ENCODE measurements around the gene GPR68. TPM values are rescaled to one million over a fixed set of nuclear protein-coding genes. Genes with fewer than 3 reads are reported as not detected.

Gene GPR68
- total RNA-seq, 1 donor from 2014 or later: 0.42 TPM

DNA sequence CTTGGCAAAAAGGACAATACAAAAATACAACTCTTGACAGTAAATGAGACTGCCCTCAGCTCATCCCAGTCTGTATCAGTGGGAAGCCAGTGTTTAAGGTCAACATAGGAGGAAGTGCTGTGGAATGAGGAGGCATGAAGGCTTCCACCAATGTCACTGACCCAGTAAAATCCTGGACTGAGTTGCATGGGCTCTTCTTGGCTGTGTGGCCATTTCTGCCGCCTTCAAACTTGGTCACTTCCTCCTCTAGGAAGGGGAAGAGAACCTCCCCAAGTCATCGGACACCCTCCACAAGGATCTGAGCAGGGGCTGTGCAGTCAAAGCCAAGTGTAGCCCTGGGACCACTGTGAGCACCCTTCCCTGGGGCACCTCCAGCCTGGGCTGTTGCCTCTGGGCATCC lies 11.9 kb downstream of the GPR68 start:
- TF ChIP-seq, protein P1, sequence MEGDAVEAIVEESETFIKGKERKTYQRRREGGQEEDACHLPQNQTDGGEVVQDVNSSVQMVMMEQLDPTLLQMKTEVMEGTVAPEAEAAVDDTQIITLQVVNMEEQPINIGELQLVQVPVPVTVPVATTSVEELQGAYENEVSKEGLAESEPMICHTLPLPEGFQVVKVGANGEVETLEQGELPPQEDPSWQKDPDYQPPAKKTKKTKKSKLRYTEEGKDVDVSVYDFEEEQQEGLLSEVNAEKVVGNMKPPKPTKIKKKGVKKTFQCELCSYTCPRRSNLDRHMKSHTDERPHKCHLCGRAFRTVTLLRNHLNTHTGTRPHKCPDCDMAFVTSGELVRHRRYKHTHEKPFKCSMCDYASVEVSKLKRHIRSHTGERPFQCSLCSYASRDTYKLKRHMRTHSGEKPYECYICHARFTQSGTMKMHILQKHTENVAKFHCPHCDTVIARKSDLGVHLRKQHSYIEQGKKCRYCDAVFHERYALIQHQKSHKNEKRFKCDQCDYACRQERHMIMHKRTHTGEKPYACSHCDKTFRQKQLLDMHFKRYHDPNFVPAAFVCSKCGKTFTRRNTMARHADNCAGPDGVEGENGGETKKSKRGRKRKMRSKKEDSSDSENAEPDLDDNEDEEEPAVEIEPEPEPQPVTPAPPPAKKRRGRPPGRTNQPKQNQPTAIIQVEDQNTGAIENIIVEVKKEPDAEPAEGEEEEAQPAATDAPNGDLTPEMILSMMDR (IDR thresholded peaks at IDR 0.05): no peak
- H3K27me3 Mint-ChIP-seq (ENCODE audit: low read depth): no peaks in the 10 kb centered on the region
- H3K4me3 Mint-ChIP-seq (ENCODE audit: unreplicated experiment): no peak overlapping the region
- no peak overlapping the region for H3K27ac Mint-ChIP-seq (ENCODE audit: unreplicated experiment)
- peaks cover 10% of the 10 kb centered on the region for H3K4me1 Mint-ChIP-seq (ENCODE audit: low read depth)
- H3K36me3 Mint-ChIP-seq (ENCODE audit: low read depth): no peaks in the 10 kb centered on the region
- DNase-seq (ENCODE audit: low spot score): no peak
- peaks cover 12% of the 10 kb centered on the region for H3K9me3 Mint-ChIP-seq (ENCODE audit: low read depth)

DNA sequence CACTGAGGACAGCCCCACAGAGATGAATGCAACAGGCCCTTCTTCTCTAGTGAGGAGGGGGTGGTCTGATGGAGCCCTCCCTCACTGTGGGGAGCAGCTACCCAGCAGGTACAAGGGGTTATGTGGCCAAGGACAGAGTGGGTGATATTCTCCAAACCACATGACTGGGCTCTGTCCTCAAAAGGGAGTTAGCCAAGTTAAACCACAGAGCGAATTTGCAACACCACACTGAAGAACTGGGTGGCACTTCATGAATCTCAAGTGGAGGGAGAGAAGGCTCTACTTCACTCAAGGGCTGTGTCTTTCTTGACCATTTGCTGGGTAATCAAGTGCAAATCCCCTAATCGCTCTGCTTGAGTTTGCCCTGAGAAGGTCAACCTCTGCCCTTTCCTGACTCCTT lies 12.5 kb downstream of the GPR68 start:
- peaks cover 6% of the 10 kb centered on the region for H3K4me1 Mint-ChIP-seq (ENCODE audit: low read depth)
- no peaks in the 10 kb centered on the region for H3K36me3 Mint-ChIP-seq (ENCODE audit: low read depth)
- peaks cover 12% of the 10 kb centered on the region for H3K9me3 Mint-ChIP-seq (ENCODE audit: low read depth)
- H3K27ac Mint-ChIP-seq (ENCODE audit: unreplicated experiment): no peak overlapping the region
- no peak overlapping the region for H3K4me3 Mint-ChIP-seq (ENCODE audit: unreplicated experiment)
- TF ChIP-seq, protein P1 (IDR thresholded peaks at IDR 0.05): no peak
- no peak for DNase-seq (ENCODE audit: low spot score)
- H3K27me3 Mint-ChIP-seq (ENCODE audit: low read depth): no peaks in the 10 kb centered on the region

DNA sequence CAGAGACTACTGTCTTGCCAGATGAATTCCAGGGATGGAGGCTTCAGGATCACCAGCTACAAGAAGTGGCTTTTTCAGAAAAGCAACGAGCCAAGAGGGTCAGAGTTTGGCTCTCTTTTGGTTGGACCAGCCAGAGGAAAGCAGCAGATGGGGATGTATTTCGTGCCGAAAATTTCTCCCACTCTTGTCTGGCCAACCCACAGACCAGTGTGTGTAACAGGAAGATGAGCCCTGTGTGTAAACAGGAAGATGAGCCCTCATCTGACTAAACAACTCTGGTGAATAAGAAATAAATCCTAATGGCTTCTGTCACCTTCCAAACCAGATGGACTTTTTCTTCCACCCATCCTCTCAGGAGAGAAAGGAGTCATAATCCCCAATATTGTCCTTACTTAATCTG lies 13.1 kb downstream of the GPR68 start:
- H3K27me3 Mint-ChIP-seq (ENCODE audit: low read depth): no peaks in the 10 kb centered on the region
- H3K4me3 Mint-ChIP-seq (ENCODE audit: unreplicated experiment): no peak overlapping the region
- no peaks in the 10 kb centered on the region for H3K36me3 Mint-ChIP-seq (ENCODE audit: low read depth)
- peaks cover 4% of the 10 kb centered on the region for H3K4me1 Mint-ChIP-seq (ENCODE audit: low read depth)
- TF ChIP-seq, protein P1 (IDR thresholded peaks at IDR 0.05): no peak
- no peak overlapping the region for H3K27ac Mint-ChIP-seq (ENCODE audit: unreplicated experiment)
- DNase-seq (ENCODE audit: low spot score): no peak
- peaks cover 12% of the 10 kb centered on the region for H3K9me3 Mint-ChIP-seq (ENCODE audit: low read depth)

DNA sequence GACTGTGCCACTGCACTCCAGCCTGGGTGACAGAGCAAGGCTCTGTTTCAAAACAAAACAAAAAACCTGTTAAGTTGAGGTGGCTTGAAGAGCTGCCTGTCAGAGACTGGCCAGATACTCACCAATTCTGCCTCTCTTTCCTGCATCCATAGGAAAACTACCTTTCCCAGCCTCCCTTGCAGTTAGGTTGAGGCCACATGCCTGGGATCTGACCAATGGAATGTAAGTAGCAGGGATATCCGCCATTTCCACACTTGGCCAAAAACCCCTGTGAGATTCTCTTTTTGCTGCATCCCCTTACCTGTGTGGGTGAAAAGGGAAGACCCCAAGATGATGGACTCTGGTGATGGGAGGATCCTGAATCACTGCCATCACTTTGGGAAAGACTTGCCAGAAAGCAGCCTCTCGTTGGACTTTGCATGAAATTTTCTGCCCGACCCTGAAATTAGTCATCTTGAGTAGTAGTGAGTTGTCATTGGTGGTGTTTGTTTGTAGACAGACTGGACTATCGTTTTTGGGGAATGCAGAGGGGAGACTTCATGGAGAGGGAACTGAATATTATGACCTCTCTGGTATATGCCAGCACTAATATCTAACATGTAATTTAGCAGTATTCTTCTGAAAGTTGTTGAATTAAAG lies 14.0 kb downstream of the GPR68 start:
- no peaks in the 10 kb centered on the region for H3K36me3 Mint-ChIP-seq (ENCODE audit: low read depth)
- no peak for DNase-seq (ENCODE audit: low spot score)
- H3K4me1 Mint-ChIP-seq (ENCODE audit: low read depth): peaks cover 4% of the 10 kb centered on the region
- TF ChIP-seq, protein P1 (IDR thresholded peaks at IDR 0.05): no peak
- H3K27me3 Mint-ChIP-seq (ENCODE audit: low read depth): no peaks in the 10 kb centered on the region
- no peak overlapping the region for H3K27ac Mint-ChIP-seq (ENCODE audit: unreplicated experiment)
- peaks cover 12% of the 10 kb centered on the region for H3K9me3 Mint-ChIP-seq (ENCODE audit: low read depth)
- no peak overlapping the region for H3K4me3 Mint-ChIP-seq (ENCODE audit: unreplicated experiment)

DNA sequence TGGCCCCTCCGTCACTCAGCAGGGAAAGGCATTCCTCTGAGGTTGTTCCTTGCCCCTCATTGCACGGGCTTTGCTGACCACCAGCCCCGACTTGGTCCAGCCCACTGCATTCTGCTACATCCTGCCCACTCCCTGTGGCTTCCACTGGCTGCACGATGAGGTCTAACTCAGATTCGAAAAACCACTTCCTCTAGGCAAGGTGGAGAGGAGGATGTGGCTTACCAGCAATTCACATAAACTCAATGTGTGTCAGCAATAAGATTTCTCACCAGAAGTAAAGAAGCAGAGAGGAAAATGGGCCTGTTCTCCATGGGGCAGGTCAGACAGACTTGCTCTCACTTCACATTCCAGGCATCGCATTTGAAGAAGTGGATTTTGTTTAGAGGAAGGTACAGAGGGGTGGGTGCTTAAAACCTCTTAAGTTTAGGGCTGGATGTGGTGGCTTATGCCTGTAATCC lies 14.7 kb downstream of the GPR68 start:
- no peak for DNase-seq (ENCODE audit: low spot score)
- Mint-ChIP-seq H3K27ac (ENCODE audit: unreplicated experiment) (no peak overlapping the region), H3K36me3 (ENCODE audit: low read depth) (peaks cover 1% of the 10 kb centered on the region), H3K4me3 (ENCODE audit: unreplicated experiment) (no peak overlapping the region), H3K9me3 (ENCODE audit: low read depth) (peaks cover 12% of the 10 kb centered on the region), H3K27me3 (ENCODE audit: low read depth) (no peaks in the 10 kb centered on the region), H3K4me1 (ENCODE audit: low read depth) (peaks cover 4% of the 10 kb centered on the region)
- TF ChIP-seq, protein P1 (IDR thresholded peaks at IDR 0.05): no peak

Measured in chondrocyte (in vitro differentiated cells).